H9 (cell line): ENCODE results near the gene TCEAL3. TPM values are rescaled to one million over a fixed set of nuclear protein-coding genes. Genes with fewer than 3 reads are reported as not detected.
A peak's percentile ranks its signal among the peaks of the same experiment; 100 is the strongest.

ENCODE experiments used
- DNase-seq: peaks from one replicate; pipeline ENCODE4 v3.0.0-alpha.2; 2017
- H2AFZ ChIP-seq: one replicate; pipeline ENCODE4 v1.6.1; 2013; ENCODE audit warnings: mild to moderate bottlenecking, low read length, control low read depth, moderate library complexity
- H2AK5ac ChIP-seq: 2 replicates; pipeline ENCODE4 v1.6.1; 2013; ENCODE audit warnings: low read length, control low read depth, mixed read lengths; ENCODE audit not compliant: insufficient read length
- H2BK120ac ChIP-seq: one replicate; pipeline ENCODE4 v1.6.1; 2013; ENCODE audit warnings: low read depth, mild to moderate bottlenecking, low read length, control low read depth, inconsistent platforms; ENCODE audit not compliant: poor library complexity, severe bottlenecking
- H2BK12ac ChIP-seq: 2 replicates; pipeline ENCODE4 v1.6.1; 2013; ENCODE audit warnings: low read length, control low read depth, mixed read lengths, low read depth; ENCODE audit not compliant: insufficient read length
- H2BK15ac ChIP-seq: 2 replicates; pipeline ENCODE4 v1.6.1; 2013; ENCODE audit warnings: low read depth, low read length, control low read depth
- H2BK20ac ChIP-seq: one replicate; pipeline ENCODE4 v1.6.1; 2013; ENCODE audit warnings: low read depth, mild to moderate bottlenecking, low read length, control low read depth, inconsistent platforms; ENCODE audit not compliant: poor library complexity, severe bottlenecking
- H2BK5ac ChIP-seq: 2 replicates; pipeline ENCODE4 v1.6.1; 2013; ENCODE audit warnings: low read length, control low read depth, mixed read lengths; ENCODE audit not compliant: insufficient read length
- H3K14ac ChIP-seq: 2 replicates; pipeline ENCODE4 v1.6.1; 2013; ENCODE audit warnings: low read length, control low read depth; ENCODE audit not compliant: insufficient read depth
- H3K18ac ChIP-seq: 2 replicates; pipeline ENCODE4 v1.6.1; 2013; ENCODE audit warnings: low read depth, mild to moderate bottlenecking, mixed read lengths, low read length, control low read depth; ENCODE audit not compliant: insufficient read length
- H3K23ac ChIP-seq: 2 replicates; pipeline ENCODE4 v1.6.1; 2013; ENCODE audit warnings: low read length, control low read depth, mixed read lengths, low read depth; ENCODE audit not compliant: insufficient read length
- H3K23me2 ChIP-seq: 2 replicates; pipeline ENCODE4 v1.6.1; 2013; ENCODE audit warnings: low read depth, mild to moderate bottlenecking, mixed read lengths, low read length, control low read depth; ENCODE audit not compliant: insufficient read length, poor library complexity, severe bottlenecking
- H3K27ac ChIP-seq: 2 replicates; pipeline ENCODE4 v1.5.1; 2013; ENCODE audit warnings: low read length, control low read depth, mixed read lengths, low read depth; ENCODE audit not compliant: insufficient read length
- H3K27me3 ChIP-seq: 2 replicates; pipeline ENCODE4 v1.6.1; 2013; ENCODE audit warnings: low read length, control low read depth, inconsistent platforms; ENCODE audit not compliant: insufficient read depth
- H3K4ac ChIP-seq: 2 replicates; pipeline ENCODE4 v1.6.1; 2013; ENCODE audit warnings: low read depth, mild to moderate bottlenecking, control low read depth, inconsistent platforms, low read length, moderate library complexity
- H3K4me1 ChIP-seq: 2 replicates; pipeline ENCODE4 v1.6.1; 2013; ENCODE audit warnings: low read length, control low read depth, inconsistent platforms; ENCODE audit not compliant: insufficient read depth
- H3K4me2 ChIP-seq: 2 replicates; pipeline ENCODE4 v1.6.1; 2013; ENCODE audit warnings: low read length, control low read depth, mixed read lengths; ENCODE audit not compliant: insufficient read length, insufficient read depth
- H3K56ac ChIP-seq: 2 replicates; pipeline ENCODE4 v1.6.1; 2013; ENCODE audit warnings: low read depth, mild to moderate bottlenecking, mixed read lengths, low read length, control low read depth; ENCODE audit not compliant: insufficient read length
- H3K79me1 ChIP-seq: 2 replicates; pipeline ENCODE4 v1.6.1; 2013; ENCODE audit warnings: low read depth, mild to moderate bottlenecking, moderate library complexity, low read length, control low read depth, inconsistent platforms; ENCODE audit not compliant: insufficient read depth, poor library complexity, severe bottlenecking
- H3K79me2 ChIP-seq: 2 replicates; pipeline ENCODE4 v1.6.1; 2013; ENCODE audit warnings: low read length, control low read depth, inconsistent platforms; ENCODE audit not compliant: insufficient read depth
- H3K9ac ChIP-seq: 2 replicates; pipeline ENCODE4 v1.6.1; 2013; ENCODE audit warnings: low read length, control low read depth, mixed read lengths; ENCODE audit not compliant: insufficient read length; ENCODE audit errors: extremely low read depth
- H3K9me3 ChIP-seq: one replicate; pipeline ENCODE4 v1.6.1; 2013; ENCODE audit warnings: low read depth, low read length, inconsistent platforms; ENCODE audit not compliant: control insufficient read depth
- H3T11ph ChIP-seq: one replicate; pipeline ENCODE4 v1.6.1; 2013; ENCODE audit warnings: mild to moderate bottlenecking, low read length, control low read depth, inconsistent platforms
- H4K20me1 ChIP-seq: one replicate; pipeline ENCODE4 v1.6.1; 2013; ENCODE audit not compliant: control insufficient read depth, insufficient read length, insufficient read depth
- H4K5ac ChIP-seq: 2 replicates; pipeline ENCODE4 v1.6.1; 2013; ENCODE audit warnings: low read depth, mild to moderate bottlenecking, mixed read lengths, low read length, control low read depth; ENCODE audit not compliant: insufficient read length
- H4K8ac ChIP-seq: replicated peaks from 2 replicates; pipeline ENCODE4 v1.6.1; 2013; ENCODE audit warnings: low read length, control low read depth, mixed read lengths, low read depth; ENCODE audit not compliant: insufficient read length
- H4K91ac ChIP-seq: 2 replicates; pipeline ENCODE4 v1.6.1; 2013; ENCODE audit warnings: low read depth, mild to moderate bottlenecking, moderate library complexity, mixed read lengths, low read length, control low read depth; ENCODE audit not compliant: insufficient read length
- H3K27ac Mint-ChIP-seq, 3 experiments: 2 replicates in 2 of 3; 3 replicates in 1 of 3; pipeline ENCODE4 v1.8.0; 2020 to 2021; ENCODE audit warnings: mixed read lengths in 3 of 3, mild to moderate bottlenecking in 1 of 3, moderate library complexity in 1 of 3
- H3K27me3 Mint-ChIP-seq: 2 replicates; pipeline ENCODE4 v1.8.0; 2021; ENCODE audit warnings: low read depth, mild to moderate bottlenecking, moderate library complexity, mixed read lengths
- H3K36me3 Mint-ChIP-seq, 3 experiments: 2 replicates in 2 of 3; 3 replicates in 1 of 3; pipeline ENCODE4 v1.8.0; 2020 to 2021; ENCODE audit warnings: low read depth in 3 of 3, mixed read lengths in 3 of 3; ENCODE audit not compliant: insufficient read depth in 1 of 3
- H3K4me1 Mint-ChIP-seq, 2 experiments: 2 replicates each; pipeline ENCODE4 v1.8.0; 2020; ENCODE audit warnings: mixed read lengths in 2 of 2
- H3K4me3 Mint-ChIP-seq, 2 experiments: 2 replicates in 1 of 2; 3 replicates in 1 of 2; pipeline ENCODE4 v1.8.0; 2020 to 2021; ENCODE audit warnings: mild to moderate bottlenecking in 2 of 2, mixed read lengths in 2 of 2, moderate library complexity in 1 of 2
- H3K9me3 Mint-ChIP-seq, 2 experiments: 2 replicates in 1 of 2; 3 replicates in 1 of 2; pipeline ENCODE4 v1.8.0; 2020; ENCODE audit warnings: mild to moderate bottlenecking in 2 of 2, mixed read lengths in 2 of 2, moderate library complexity in 1 of 2
- WGBS: extraction: QIAGEN DNeasy Blood & Tissue Kit; methylation state at CpG from one replicate; pipeline ENCODE4 v1.1.7; 2013; ENCODE audit warnings: missing lambda C conversion rate, low lambda C conversion rate, mixed read lengths; ENCODE audit not compliant: insufficient read length; ENCODE audit errors: extremely low coverage; 5-methylcytosine and 5-hydroxymethylcytosine counted together
- total RNA-seq: library from RNA; stranded (reverse); gene quantifications from 2 replicates; pipeline ENCODE4 v1.2.1, GENCODE V29; 2021
- TF ChIP-seq, protein P1 (sequence below): fragments of 200-600 bp; sonication (generic); conservative IDR thresholded peaks from 3 replicates; pipeline ENCODE4 v1.8.0; 2021; ENCODE audit warnings: antibody characterized with exemption, mild to moderate bottlenecking

Gene TCEAL3
- total RNA-seq, 1 experiment from 2014 or later = 11.1 TPM

DNA sequence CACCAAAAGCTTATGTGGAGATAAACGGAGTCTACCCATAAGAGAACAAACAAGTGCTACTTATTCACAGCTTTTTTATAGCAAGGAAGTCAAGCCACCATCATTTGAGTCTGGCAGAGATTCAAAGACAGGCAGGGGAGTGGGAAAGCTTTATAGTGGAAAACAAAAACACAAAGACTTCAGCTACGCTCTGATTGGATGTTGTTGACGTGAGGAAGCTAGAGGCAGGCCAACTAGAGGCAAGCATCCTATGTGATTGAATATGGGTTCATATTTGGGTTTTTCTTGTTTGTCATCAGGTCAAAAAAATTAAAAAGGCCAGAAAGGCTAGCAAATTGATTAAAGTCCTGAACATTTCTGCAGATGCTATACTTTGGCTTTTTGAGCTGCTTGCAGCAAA is 23.2 kb upstream of the TCEAL3 start:
- H3K4me2 ChIP-seq = no peak overlapping the region

More for the DNA sequence above, 23.2 kb upstream of the TCEAL3 start:
- peaks cover 9% of the 10 kb centered on the region for H3K27me3 Mint-ChIP-seq
- H2AFZ ChIP-seq = peak overlapping the region; percentile 92
- H3K27ac Mint-ChIP-seq = no peak overlapping the region
- WGBS = no CpG with 5 or more reads among the region's 3 CpGs
- H3K79me1 ChIP-seq = no peaks in the 10 kb centered on the region
- H3K14ac ChIP-seq = no peak overlapping the region
- H3K79me2 ChIP-seq = no peaks in the 10 kb centered on the region
- no peak overlapping the region for H3K4ac ChIP-seq
- no peak overlapping the region for H2BK15ac ChIP-seq
- no peak overlapping the region for H3T11ph ChIP-seq
- H2AK5ac ChIP-seq = no peak overlapping the region
- no peaks in the 10 kb centered on the region for H3K4me1 ChIP-seq
- H2BK12ac ChIP-seq = no peak overlapping the region
- peak overlapping the region; percentile 89 to 93; a peak in 4 of 5 replicates for H3K4me3 Mint-ChIP-seq
- DNase-seq = no peak
- no peak overlapping the region for H3K23ac ChIP-seq
- H3K23me2 ChIP-seq = no peaks in the 10 kb centered on the region
- TF ChIP-seq, protein P1, sequence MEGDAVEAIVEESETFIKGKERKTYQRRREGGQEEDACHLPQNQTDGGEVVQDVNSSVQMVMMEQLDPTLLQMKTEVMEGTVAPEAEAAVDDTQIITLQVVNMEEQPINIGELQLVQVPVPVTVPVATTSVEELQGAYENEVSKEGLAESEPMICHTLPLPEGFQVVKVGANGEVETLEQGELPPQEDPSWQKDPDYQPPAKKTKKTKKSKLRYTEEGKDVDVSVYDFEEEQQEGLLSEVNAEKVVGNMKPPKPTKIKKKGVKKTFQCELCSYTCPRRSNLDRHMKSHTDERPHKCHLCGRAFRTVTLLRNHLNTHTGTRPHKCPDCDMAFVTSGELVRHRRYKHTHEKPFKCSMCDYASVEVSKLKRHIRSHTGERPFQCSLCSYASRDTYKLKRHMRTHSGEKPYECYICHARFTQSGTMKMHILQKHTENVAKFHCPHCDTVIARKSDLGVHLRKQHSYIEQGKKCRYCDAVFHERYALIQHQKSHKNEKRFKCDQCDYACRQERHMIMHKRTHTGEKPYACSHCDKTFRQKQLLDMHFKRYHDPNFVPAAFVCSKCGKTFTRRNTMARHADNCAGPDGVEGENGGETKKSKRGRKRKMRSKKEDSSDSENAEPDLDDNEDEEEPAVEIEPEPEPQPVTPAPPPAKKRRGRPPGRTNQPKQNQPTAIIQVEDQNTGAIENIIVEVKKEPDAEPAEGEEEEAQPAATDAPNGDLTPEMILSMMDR = no peak
- H3K9me3 Mint-ChIP-seq = peaks cover 8 to 49% of the 10 kb centered on the region in 2 experiments; a peak in 4 of 5 replicates
- H3K36me3 Mint-ChIP-seq = peaks cover 0 to 19% (median 11%) of the 10 kb centered on the region in 3 experiments; a peak in 5 of 7 replicates
- H3K9ac ChIP-seq = no peak overlapping the region
- no peaks in the 10 kb centered on the region for H3K9me3 ChIP-seq
- no peak overlapping the region for H4K8ac ChIP-seq
- H3K18ac ChIP-seq = no peak overlapping the region
- no peak overlapping the region for H2BK20ac ChIP-seq
- no peaks in the 10 kb centered on the region for H4K20me1 ChIP-seq
- H2BK5ac ChIP-seq = no peak overlapping the region
- H4K5ac ChIP-seq = no peak overlapping the region
- H3K56ac ChIP-seq = no peak overlapping the region
- no peak overlapping the region for H2BK120ac ChIP-seq
- no peak overlapping the region for H4K91ac ChIP-seq
- no peak overlapping the region for H3K27ac ChIP-seq
- H3K27me3 ChIP-seq = no peaks in the 10 kb centered on the region
- H3K4me1 Mint-ChIP-seq = peaks cover 0 to 9% of the 10 kb centered on the region in 2 experiments; a peak in 2 of 4 replicates
